ENCODE data around the gene SERPIND1.

The SERPIND1 gene

GRCh38 chr22:20793748-20794649, 20.1 kb downstream of the SERPIND1 start:
- DNase-seq, result no peak

GRCh38 chr22:20794650-20795413, 20.9 kb downstream of the SERPIND1 start:
- DNase-seq, result no peak

DNA sequence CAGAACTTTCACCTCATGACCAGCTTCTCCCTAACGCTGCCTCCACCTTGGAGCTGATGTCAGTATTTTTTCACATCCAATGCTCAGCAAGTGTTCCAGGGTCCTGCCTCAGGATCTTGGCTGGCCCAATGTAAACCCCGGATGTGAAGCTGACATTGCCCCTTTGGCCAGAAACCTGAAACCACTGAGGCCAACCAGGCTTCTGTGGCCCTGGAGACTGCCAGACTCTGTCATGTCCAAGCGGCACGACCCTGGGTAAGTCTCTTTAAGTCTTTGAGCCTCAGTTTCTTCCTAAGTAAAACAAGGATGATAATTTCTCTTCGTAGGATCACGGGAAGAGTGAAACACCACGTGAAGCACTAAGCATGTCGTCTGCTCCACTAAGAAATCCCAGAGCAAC, 22.8 kb downstream of the SERPIND1 start:
- no peak for DNase-seq

GRCh38 chr22:20798218-20798617, 24.3 kb downstream of the SERPIND1 start:
- no peak for DNase-seq

DNA sequence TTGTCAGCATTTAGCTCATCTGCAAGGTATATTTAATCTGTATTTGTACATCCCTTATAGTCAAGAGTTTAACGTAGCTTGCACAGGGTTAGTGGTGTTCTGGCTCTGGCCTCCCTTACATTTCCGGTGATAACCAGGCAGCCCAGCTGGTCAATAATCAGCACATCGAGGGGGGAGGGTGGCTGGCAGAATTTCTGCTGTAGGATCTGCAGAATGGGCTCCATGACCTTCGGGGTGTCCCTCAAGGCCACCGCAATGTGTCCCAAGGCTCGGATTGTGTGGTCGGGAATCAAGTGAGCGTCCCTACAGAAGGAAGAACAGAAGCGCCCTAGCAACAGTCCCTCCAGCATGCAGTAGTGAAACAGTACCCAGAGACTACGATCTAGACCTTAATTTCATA, 25.1 kb downstream of the SERPIND1 start:
- no peak for DNase-seq

GRCh38 chr22:20799449-20799848, 25.5 kb downstream of the SERPIND1 start:
- no peak for DNase-seq

- DNase-seq, result no peak
Measured at GRCh38 chr22:20802452-20802851, 28.5 kb downstream of the SERPIND1 start.

- no peak for DNase-seq
Measured at GRCh38 chr22:20802922-20803553, 29.1 kb downstream of the SERPIND1 start.

- DNase-seq, result peak; percentile 29 to 39
Measured at GRCh38 chr22:20803696-20804324, 29.9 kb downstream of the SERPIND1 start.

- no peak for DNase-seq
Measured at GRCh38 chr22:20804650-20805049, 30.7 kb downstream of the SERPIND1 start.

DNA sequence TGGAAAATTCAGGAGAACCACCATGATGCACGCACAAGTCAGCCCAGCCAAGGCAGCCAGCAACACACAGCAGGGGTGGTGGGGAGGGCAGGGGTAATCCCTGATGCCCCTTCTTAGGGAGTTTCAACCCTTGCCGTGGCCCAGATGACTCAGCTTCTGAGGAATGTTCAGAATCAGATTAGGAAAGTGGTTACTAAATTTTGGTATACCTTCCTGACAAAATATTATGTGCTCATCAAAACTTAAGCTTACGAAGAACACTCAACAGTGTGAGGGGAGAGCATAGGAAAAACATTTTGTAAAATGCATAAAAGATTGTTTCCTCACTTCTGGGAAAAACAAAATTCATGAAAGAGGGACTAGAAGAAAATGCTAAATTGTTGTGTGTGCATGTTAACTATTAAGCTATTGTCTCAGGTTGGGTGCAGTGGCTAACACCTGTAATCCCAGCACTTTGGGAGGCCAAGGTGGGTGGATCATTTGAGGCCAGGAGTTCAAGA, 32.1 kb downstream of the SERPIND1 start:
- no peak for DNase-seq

GRCh38 chr22:20807315-20807752, 33.4 kb downstream of the SERPIND1 start:
- DNase-seq, result no peak

GRCh38 chr22:20808844-20809243, 34.9 kb downstream of the SERPIND1 start:
- DNase-seq, result no peak

GRCh38 chr22:20809538-20810185, 35.7 kb downstream of the SERPIND1 start:
- DNase-seq, result no peak

- peak in 1 of 2 donors; percentile 8 for DNase-seq
Measured at GRCh38 chr22:20810645-20811044, 36.7 kb downstream of the SERPIND1 start.

GRCh38 chr22:20811171-20811570, 37.3 kb downstream of the SERPIND1 start:
- no peak for DNase-seq

- no peak for DNase-seq
Measured at GRCh38 chr22:20811971-20812660, 38.2 kb downstream of the SERPIND1 start.

GRCh38 chr22:20813056-20813455, 39.1 kb downstream of the SERPIND1 start:
- no peak for DNase-seq

GRCh38 chr22:20814221-20814808, 40.4 kb downstream of the SERPIND1 start:
- DNase-seq, result no peak

GRCh38 chr22:20815477-20816050, 41.7 kb downstream of the SERPIND1 start:
- no peak for DNase-seq

GRCh38 chr22:20816559-20816958, 42.6 kb downstream of the SERPIND1 start:
- DNase-seq, result no peak
